ENCODE results near the gene ZNF587. TPM values are rescaled to one million over a fixed set of nuclear protein-coding genes. Genes with fewer than 3 reads are reported as not detected.
A peak's percentile ranks its signal among the peaks of the same experiment; 100 is the strongest.
"Not testable (repeated sequence)": the region's sequence is repeated elsewhere in the genome, so short reads cannot be mapped to it uniquely, and the experiment has no call there.

The ZNF587 gene
- total and polyA plus RNA-seq, 4 experiments from 2014 or later, result 2.7 to 62.8 (median 33.1) TPM

- H3K27me3 ChIP-seq (ENCODE audit: insufficient read depth, low read length); H3K9me3 ChIP-seq (ENCODE audit: control insufficient read depth in 1 of 2, low read length in 2 of 2); intact Hi-C loops (cut with micrococcal nuclease); CTCF ChIA-PET (ENCODE audit: partially characterized antibody); DNase-seq; H3K27ac ChIP-seq (ENCODE audit: low read depth, low read length); H3K27ac Mint-ChIP-seq; H3K27me3 Mint-ChIP-seq; H3K4me3 Mint-ChIP-seq; POLR2A ChIA-PET (ENCODE audit: partially characterized antibody); H3K9me3 Mint-ChIP-seq; H3K4me3 ChIP-seq (ENCODE audit: low read length in 2 of 2); H3K36me3 ChIP-seq (ENCODE audit: insufficient read depth, low read length); H3K4me1 ChIP-seq (ENCODE audit: insufficient read depth, low read length): not testable (repeated sequence)
- Mint-ChIP-seq H3K36me3 (peaks cover 15 to 36% of the 10 kb centered on the region in 2 donors), H3K4me1 (peaks cover 4 to 19% (median 9%) of the 10 kb centered on the region in 4 donors)
These were observed 12.7 kb upstream of the ZNF587 start for GRCh38 chr19:57836991-57837390.

- Mint-ChIP-seq H3K4me1 (peaks cover 4 to 15% (median 8%) of the 10 kb centered on the region in 4 donors), H3K27ac (peak overlapping the region in 4 of 7 donors; percentile 15 to 77 (median 24)), H3K36me3 (peaks cover 20 to 48% of the 10 kb centered on the region in 2 donors)
- H3K9me3 ChIP-seq (ENCODE audit: control insufficient read depth in 1 of 2, low read length in 2 of 2); CTCF ChIA-PET (ENCODE audit: partially characterized antibody); intact Hi-C loops (cut with micrococcal nuclease); H3K27ac ChIP-seq (ENCODE audit: low read depth, low read length); DNase-seq; H3K27me3 Mint-ChIP-seq; H3K27me3 ChIP-seq (ENCODE audit: insufficient read depth, low read length); H3K9me3 Mint-ChIP-seq; POLR2A ChIA-PET (ENCODE audit: partially characterized antibody); H3K4me1 ChIP-seq (ENCODE audit: insufficient read depth, low read length); H3K36me3 ChIP-seq (ENCODE audit: insufficient read depth, low read length); H3K4me3 ChIP-seq (ENCODE audit: low read length in 2 of 2); H3K4me3 Mint-ChIP-seq: not testable (repeated sequence)
These were observed 11.0 kb upstream of the ZNF587 start for GRCh38 chr19:57838622-57839191.

GRCh38 chr19:57841122-57841763, 8.4 kb upstream of the ZNF587 start:
- no peak overlapping the region for H3K4me3 Mint-ChIP-seq
- DNase-seq, result no peak
- H3K4me1 ChIP-seq (ENCODE audit: insufficient read depth, low read length), result no peaks in the 10 kb centered on the region
- no peaks in the 10 kb centered on the region for H3K27me3 Mint-ChIP-seq
- no peak overlapping the region for H3K4me3 ChIP-seq (ENCODE audit: low read length in 2 of 2)
- H3K27ac ChIP-seq (ENCODE audit: low read depth, low read length), result no peak overlapping the region
- H3K36me3 ChIP-seq (ENCODE audit: insufficient read depth, low read length), result peaks cover 6% of the 10 kb centered on the region
- no peaks in the 10 kb centered on the region for H3K9me3 ChIP-seq (ENCODE audit: control insufficient read depth in 1 of 2, low read length in 2 of 2)
- H3K4me1 Mint-ChIP-seq, result peaks cover 4 to 19% (median 10%) of the 10 kb centered on the region in 4 donors
- CTCF ChIA-PET (ENCODE audit: partially characterized antibody), result no interaction called here
- intact Hi-C loops (cut with micrococcal nuclease), result no loop called here
- H3K27ac Mint-ChIP-seq, result peak overlapping the region in 2 of 7 donors; percentile 15 to 57
- peaks cover 27 to 57% of the 10 kb centered on the region in 2 donors for H3K36me3 Mint-ChIP-seq
- H3K9me3 Mint-ChIP-seq, result peaks cover 0 to 2% (median 0%) of the 10 kb centered on the region in 8 donors
- no peaks in the 10 kb centered on the region for H3K27me3 ChIP-seq (ENCODE audit: insufficient read depth, low read length)
- POLR2A ChIA-PET (ENCODE audit: partially characterized antibody), result no interaction called here

- H3K9me3 ChIP-seq (ENCODE audit: control insufficient read depth in 1 of 2, low read length in 2 of 2); CTCF ChIA-PET (ENCODE audit: partially characterized antibody); intact Hi-C loops (cut with micrococcal nuclease); H3K9me3 Mint-ChIP-seq; H3K27ac ChIP-seq (ENCODE audit: low read depth, low read length); H3K4me3 ChIP-seq (ENCODE audit: low read length in 2 of 2); DNase-seq; H3K4me3 Mint-ChIP-seq; H3K27me3 ChIP-seq (ENCODE audit: insufficient read depth, low read length); H3K36me3 ChIP-seq (ENCODE audit: insufficient read depth, low read length); H3K27me3 Mint-ChIP-seq: not testable (repeated sequence)
- peaks cover 20% of the 10 kb centered on the region for H3K4me1 ChIP-seq (ENCODE audit: insufficient read depth, low read length)
- H3K27ac Mint-ChIP-seq, result peak overlapping the region in 1 of 7 donors; percentile 29
- H3K4me1 Mint-ChIP-seq, result peaks cover 15 to 37% (median 24%) of the 10 kb centered on the region in 4 donors
- POLR2A ChIA-PET (ENCODE audit: partially characterized antibody), result interaction anchor here (1.7 to 1.9 kb wide), 2 partner anchors 27 to 32 kb away, joined by 4 read pairs; no protein-coding TSS in a partner anchor
- peaks cover 26 to 44% of the 10 kb centered on the region in 2 donors for H3K36me3 Mint-ChIP-seq
These were observed 2.5 kb upstream of the ZNF587 start for GRCh38 chr19:57847164-57847563.

- H3K27me3 ChIP-seq (ENCODE audit: insufficient read depth, low read length); H3K27me3 Mint-ChIP-seq; H3K36me3 ChIP-seq (ENCODE audit: insufficient read depth, low read length); intact Hi-C loops (cut with micrococcal nuclease); DNase-seq; H3K9me3 ChIP-seq (ENCODE audit: control insufficient read depth in 1 of 2, low read length in 2 of 2); CTCF ChIA-PET (ENCODE audit: partially characterized antibody): not testable (repeated sequence)
- peak overlapping the region; percentile 84 for H3K27ac ChIP-seq (ENCODE audit: low read depth, low read length)
- POLR2A ChIA-PET (ENCODE audit: partially characterized antibody), result interaction anchor here (0.6 to 2.0 kb wide), 13 partner anchors 30 to 695 kb away, joined by 3 to 10 read pairs (median 4); partner anchors contain the start of genes RPS5, TRIM28, ZNF417 and ZNF551
- Mint-ChIP-seq H3K9me3 (peaks cover 2 to 11% (median 8%) of the 10 kb centered on the region in 8 donors), H3K4me3 (peak overlapping the region; percentile 90 to 96 (median 96)), H3K36me3 (peaks cover 32 to 46% of the 10 kb centered on the region in 2 donors), H3K4me1 (peaks cover 19 to 46% (median 30%) of the 10 kb centered on the region in 4 donors), H3K27ac (peak overlapping the region; percentile 94 to 98 (median 97))
- peaks cover 20% of the 10 kb centered on the region for H3K4me1 ChIP-seq (ENCODE audit: insufficient read depth, low read length)
- H3K4me3 ChIP-seq (ENCODE audit: low read length in 2 of 2), result peak overlapping the region in 1 of 2 donors; percentile 62
These were observed 445 bp upstream of the ZNF587 start for GRCh38 chr19:57849162-57849665.

GRCh38 chr19:57850553-57851017, 926 bp downstream of the ZNF587 start:
- Histone ChIP-seq H3K27ac (ENCODE audit: low read depth, low read length) (peak overlapping the region; percentile 84), H3K9me3 (ENCODE audit: control insufficient read depth in 1 of 2, low read length in 2 of 2) (no peaks in the 10 kb centered on the region), H3K36me3 (ENCODE audit: insufficient read depth, low read length) (peaks cover 15% of the 10 kb centered on the region), H3K4me3 (ENCODE audit: low read length in 2 of 2) (peak overlapping the region; percentile 62 to 91), H3K4me1 (ENCODE audit: insufficient read depth, low read length) (peaks cover 20% of the 10 kb centered on the region), H3K27me3 (ENCODE audit: insufficient read depth, low read length) (no peaks in the 10 kb centered on the region)
- DNase-seq, result no peak
- peaks cover 34 to 47% of the 10 kb centered on the region in 2 donors for H3K36me3 Mint-ChIP-seq
- H3K9me3 Mint-ChIP-seq, result peaks cover 2 to 15% (median 10%) of the 10 kb centered on the region in 8 donors
- CTCF ChIA-PET (ENCODE audit: partially characterized antibody), result interaction anchor here (0.6 kb wide), 1 partner anchor 674 kb away, joined by 3 read pairs; no protein-coding TSS in a partner anchor
- no peaks in the 10 kb centered on the region for H3K27me3 Mint-ChIP-seq
- POLR2A ChIA-PET (ENCODE audit: partially characterized antibody), result interaction anchor here (1.1 to 2.0 kb wide), 7 partner anchors 31 to 152 kb away, joined by 3 to 10 read pairs (median 5); partner anchors contain the start of genes ZNF417, ZNF552, ZNF586 and ZNF606
- intact Hi-C loops (cut with micrococcal nuclease), result no loop called here
- peaks cover 19 to 46% (median 30%) of the 10 kb centered on the region in 4 donors for H3K4me1 Mint-ChIP-seq
- H3K27ac Mint-ChIP-seq, result peak overlapping the region; percentile 94 to 98 (median 97)
- H3K4me3 Mint-ChIP-seq, result peak overlapping the region; percentile 90 to 96 (median 96)

Data from CD4-positive, alpha-beta memory T cell (primary cell).